ENCODE measurements around the gene PLB1. TPM values are rescaled to one million over a fixed set of nuclear protein-coding genes. Genes with fewer than 3 reads are reported as not detected.

The PLB1 gene
- total RNA-seq, 1 experiment from 2014 or later: 0.44 TPM

- ATAC-seq (no peak), DNase-seq (ENCODE audit: low spot score) (no peak)
- no peak overlapping the region for H3K4me3 Mint-ChIP-seq
- no peaks in the 10 kb centered on the region for H3K27me3 Mint-ChIP-seq (ENCODE audit: low read depth)
- H3K4me1 Mint-ChIP-seq: peaks cover 4% of the 10 kb centered on the region
- H3K27ac Mint-ChIP-seq: no peak overlapping the region
- POLR2A ChIA-PET: no interaction called here
- no peaks in the 10 kb centered on the region for H3K36me3 Mint-ChIP-seq
- CTCF ChIA-PET: no interaction called here
- TF ChIP-seq IRF2 (CRISPR knock-in tag; IDR thresholded peaks at IDR 0.05; ENCODE audit: borderline replicate concordance, low read depth) (no peak), ZSCAN18 (CRISPR knock-in tag; IDR thresholded peaks at IDR 0.05) (no peak), NFATC4 (CRISPR knock-in tag; IDR thresholded peaks at IDR 0.05) (no peak), MYBL2 (CRISPR knock-in tag; IDR thresholded peaks at IDR 0.05) (no peak)
- no peaks in the 10 kb centered on the region for H3K9me3 Mint-ChIP-seq
These were observed 161.2 kb downstream of the PLB1 start for GRCh38 chr2:28656937-28657615.

- Mint-ChIP-seq H3K36me3 (no peaks in the 10 kb centered on the region), H3K27ac (no peak overlapping the region), H3K27me3 (ENCODE audit: low read depth) (no peaks in the 10 kb centered on the region), H3K4me3 (no peak overlapping the region), H3K4me1 (peaks cover 4% of the 10 kb centered on the region), H3K9me3 (no peaks in the 10 kb centered on the region)
- ChIA-PET CTCF (interaction anchor here (0.7 kb wide), 1 partner anchor 64 kb away, joined by 5 read pairs; no protein-coding TSS in a partner anchor), POLR2A (no interaction called here)
- TF ChIP-seq MXD4 (CRISPR knock-in tag; IDR thresholded peaks at IDR 0.05; ENCODE audit: borderline replicate concordance) (no peak), PRDM15 (CRISPR knock-in tag; IDR thresholded peaks at IDR 0.05) (peak; percentile 71; the same call in 1 of the 2 replicates), ARID4B (CRISPR knock-in tag; IDR thresholded peaks at IDR 0.05; ENCODE audit: borderline replicate concordance) (no peak)
- DNase-seq (ENCODE audit: low spot score) (no peak), ATAC-seq (peak; percentile 32; the same call in 1 of the 2 replicates)
These were observed 162.5 kb downstream of the PLB1 start for GRCh38 chr2:28658369-28658768.

GRCh38 chr2:28659127-28659526, 163.3 kb downstream of the PLB1 start:
- TF ChIP-seq ZMAT4 (CRISPR knock-in tag; IDR thresholded peaks at IDR 0.05) (no peak), ZNF263 (CRISPR knock-in tag; IDR thresholded peaks at IDR 0.05; ENCODE audit: low read depth) (no peak), GABPB1 (CRISPR knock-in tag; IDR thresholded peaks at IDR 0.05) (no peak), MXD4 (CRISPR knock-in tag; IDR thresholded peaks at IDR 0.05; ENCODE audit: borderline replicate concordance) (no peak), GRHL2 (CRISPR knock-in tag; IDR thresholded peaks at IDR 0.05; ENCODE audit: insufficient replicate concordance, severe bottlenecking) (no peak), CREB1 (CRISPR knock-in tag; IDR thresholded peaks at IDR 0.05) (no peak), CDX4 (CRISPR knock-in tag; IDR thresholded peaks at IDR 0.05; ENCODE audit: borderline replicate concordance) (no peak), E2F5 (CRISPR knock-in tag; IDR thresholded peaks at IDR 0.05) (no peak), TP53 (CRISPR knock-in tag; IDR thresholded peaks at IDR 0.05) (no peak), ERG (CRISPR knock-in tag; IDR thresholded peaks at IDR 0.05) (no peak), FOXP1 (CRISPR knock-in tag; IDR thresholded peaks at IDR 0.05; ENCODE audit: borderline replicate concordance) (no peak), OVOL2 (CRISPR knock-in tag; IDR thresholded peaks at IDR 0.05; ENCODE audit: borderline replicate concordance) (no peak)
- ATAC-seq (no peak), DNase-seq (ENCODE audit: low spot score) (no peak)
- CTCF ChIA-PET: no interaction called here
- Mint-ChIP-seq H3K4me3 (no peak overlapping the region), H3K27me3 (ENCODE audit: low read depth) (no peaks in the 10 kb centered on the region), H3K27ac (no peak overlapping the region), H3K4me1 (peaks cover 4% of the 10 kb centered on the region), H3K9me3 (no peaks in the 10 kb centered on the region), H3K36me3 (no peaks in the 10 kb centered on the region)
- POLR2A ChIA-PET: no interaction called here
